Fibroblast of lung (primary cell): ENCODE measurements around the gene FALEC.

Source experiments
- EZH2 ChIP-seq: IDR thresholded peaks from 2 replicates; pipeline ENCODE4 v1.5.1; 2012; ENCODE audit warnings: low read length, control low read depth, mild to moderate bottlenecking; ENCODE audit errors: missing control alignments
- TF ChIP-seq, protein P1 (sequence below), 2 donors: IDR thresholded peaks in 1 of 2; conservative IDR thresholded peaks in 1 of 2; 1 replicate in 1 of 2; 2 replicates in 1 of 2; pipeline ENCODE4 v1.5.1; 2011 to 2012; ENCODE audit warnings: low read length in 2 of 2, control low read depth in 1 of 2, inconsistent platforms in 1 of 2, low read depth in 1 of 2, mild to moderate bottlenecking in 1 of 2

DNA sequence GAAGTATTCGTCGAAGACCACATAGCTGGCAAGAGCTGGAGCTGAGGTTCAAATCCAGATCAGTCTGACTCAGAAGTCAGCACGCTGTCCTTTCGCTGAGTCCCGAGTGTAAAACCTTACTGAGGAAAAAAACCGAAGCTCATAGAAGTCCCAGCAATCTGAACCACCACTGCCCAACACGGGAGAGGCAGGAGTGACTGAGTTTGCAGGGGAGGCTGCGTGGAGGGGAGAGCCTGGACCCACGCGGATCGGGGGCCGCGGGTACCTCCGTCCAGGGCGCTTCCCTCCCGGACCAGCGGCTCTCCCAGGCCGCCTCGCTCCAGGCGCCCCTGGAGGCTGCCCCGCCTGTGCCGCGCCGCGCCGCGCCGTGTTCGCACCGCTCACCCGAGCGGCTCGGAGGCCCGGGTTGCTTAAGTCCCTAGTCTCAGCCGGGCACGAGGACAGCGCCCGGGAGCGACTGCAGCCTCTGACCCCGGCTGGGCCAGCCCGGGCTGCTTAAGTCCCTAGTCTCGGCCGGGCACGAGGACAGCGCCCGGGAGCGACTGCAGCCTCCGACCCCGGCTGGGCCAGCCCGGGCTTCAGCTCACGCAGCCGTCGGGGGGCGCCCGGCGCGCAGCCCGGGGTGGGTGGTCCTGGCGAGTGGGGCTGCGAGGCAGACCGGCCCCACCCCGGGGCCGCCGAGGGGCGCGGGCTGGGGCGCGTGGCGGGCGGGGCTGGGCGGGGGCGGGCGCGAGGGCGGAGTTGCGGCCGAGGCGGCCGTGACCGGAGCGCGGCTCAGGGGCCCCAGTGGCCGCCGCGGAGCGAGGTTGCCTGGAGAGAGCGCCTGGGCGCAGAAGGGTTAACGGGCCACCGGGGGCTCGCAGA, 33.3 kb downstream of the FALEC start, which contains the start of gene ADAMTSL4:
- TF ChIP-seq, protein P1, sequence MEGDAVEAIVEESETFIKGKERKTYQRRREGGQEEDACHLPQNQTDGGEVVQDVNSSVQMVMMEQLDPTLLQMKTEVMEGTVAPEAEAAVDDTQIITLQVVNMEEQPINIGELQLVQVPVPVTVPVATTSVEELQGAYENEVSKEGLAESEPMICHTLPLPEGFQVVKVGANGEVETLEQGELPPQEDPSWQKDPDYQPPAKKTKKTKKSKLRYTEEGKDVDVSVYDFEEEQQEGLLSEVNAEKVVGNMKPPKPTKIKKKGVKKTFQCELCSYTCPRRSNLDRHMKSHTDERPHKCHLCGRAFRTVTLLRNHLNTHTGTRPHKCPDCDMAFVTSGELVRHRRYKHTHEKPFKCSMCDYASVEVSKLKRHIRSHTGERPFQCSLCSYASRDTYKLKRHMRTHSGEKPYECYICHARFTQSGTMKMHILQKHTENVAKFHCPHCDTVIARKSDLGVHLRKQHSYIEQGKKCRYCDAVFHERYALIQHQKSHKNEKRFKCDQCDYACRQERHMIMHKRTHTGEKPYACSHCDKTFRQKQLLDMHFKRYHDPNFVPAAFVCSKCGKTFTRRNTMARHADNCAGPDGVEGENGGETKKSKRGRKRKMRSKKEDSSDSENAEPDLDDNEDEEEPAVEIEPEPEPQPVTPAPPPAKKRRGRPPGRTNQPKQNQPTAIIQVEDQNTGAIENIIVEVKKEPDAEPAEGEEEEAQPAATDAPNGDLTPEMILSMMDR (conservative IDR thresholded peaks at IDR 0.05 in 1 of 2, IDR thresholded peaks at IDR 0.05 in 1 of 2; ENCODE audit: low read depth in 1 of 2, low read length in 2 of 2), result no peak
- TF ChIP-seq EZH2, result no peak
